CD4-positive, alpha-beta T cell (primary cell): ENCODE results near the gene CRB1. TPM values are rescaled to one million over a fixed set of nuclear protein-coding genes. Genes with fewer than 3 reads are reported as not detected.

ENCODE experiments used
- ATAC-seq: fragments of 200-7000 bp; cut with Tn5 transposase; one replicate; pipeline ENCODE4 v1.10.0; 2022; ENCODE audit warnings: mild to moderate bottlenecking; ENCODE audit not compliant: poor library complexity
- CTCF ChIA-PET: fragments of 350-600 bp; sonication (Branson Sonifier 250); formaldehyde crosslinking; loops from one replicate; lab custom pipeline; 2021; ENCODE audit warnings: antibody characterized with exemption, inconsistent platforms; lab: Charles Lee
- POLR2A ChIA-PET: fragments of 350-600 bp; sonication (Branson Sonifier 250); formaldehyde crosslinking; loops from one replicate; lab custom pipeline; 2021; ENCODE audit warnings: antibody characterized with exemption, inconsistent platforms; lab: Charles Lee
- DNase-seq, 14 experiments: peaks; one replicate each; pipeline ENCODE4 v3.0.0-alpha.2; 2013 to 2020; ENCODE audit warnings: mixed read lengths in 2 of 14
- H3K27ac ChIP-seq, 2 donors: one replicate each; pipeline versions ENCODE4 v1.5.1 to v1.7.0; 2013; ENCODE audit warnings: low read length in 2 of 2, low read depth in 1 of 2, mild to moderate bottlenecking in 1 of 2
- H3K27me3 ChIP-seq, 2 experiments: 1 replicate in 1 of 2; 2 replicates in 1 of 2; pipeline versions ENCODE4 v1.6.1 to v1.7.0; 2013; ENCODE audit warnings: low read length in 2 of 2, control low read depth in 1 of 2, mild to moderate bottlenecking in 1 of 2, moderate library complexity in 1 of 2; ENCODE audit not compliant: insufficient read depth in 2 of 2, control insufficient read depth in 1 of 2
- H3K36me3 ChIP-seq: one replicate; pipeline ENCODE4 v1.6.1; 2013; ENCODE audit warnings: low read length, control low read depth; ENCODE audit not compliant: insufficient read depth
- H3K4me1 ChIP-seq: one replicate; pipeline ENCODE4 v1.6.1; 2013; ENCODE audit warnings: low read length, control low read depth; ENCODE audit not compliant: insufficient read depth
- H3K4me3 ChIP-seq: one replicate; pipeline ENCODE4 v1.5.1; 2013; ENCODE audit warnings: mild to moderate bottlenecking, low read length, moderate library complexity
- H3K9me3 ChIP-seq, 2 experiments: 1 replicate in 1 of 2; 2 replicates in 1 of 2; pipeline versions ENCODE4 v1.6.1 to v1.7.0; 2013; ENCODE audit warnings: low read length in 2 of 2, mild to moderate bottlenecking in 2 of 2, control low read depth in 1 of 2, moderate library complexity in 1 of 2; ENCODE audit not compliant: control insufficient read depth in 1 of 2, insufficient read depth in 1 of 2
- H3K27ac Mint-ChIP-seq: one replicate; pipeline ENCODE4 v1.8.0; 2020; ENCODE audit warnings: mixed read lengths
- H3K27me3 Mint-ChIP-seq: one replicate; pipeline ENCODE4 v1.8.0; 2021; ENCODE audit warnings: mixed read lengths
- H3K36me3 Mint-ChIP-seq: one replicate; pipeline ENCODE4 v1.8.0; 2021; ENCODE audit warnings: low read depth, mixed read lengths
- H3K4me1 Mint-ChIP-seq: one replicate; pipeline ENCODE4 v1.8.0; 2021; ENCODE audit warnings: low read depth, mixed read lengths
- H3K4me3 Mint-ChIP-seq: one replicate; pipeline ENCODE4 v1.8.0; 2020; ENCODE audit warnings: mild to moderate bottlenecking, mixed read lengths
- H3K9me3 Mint-ChIP-seq: one replicate; pipeline ENCODE4 v1.8.0; 2020; ENCODE audit warnings: mixed read lengths
- intact Hi-C, 2 experiments: fragments of 100-400 bp; cut with DNase I in 1 of 2; cut with micrococcal nuclease in 1 of 2; formaldehyde crosslinking; loops; one replicate each; pipeline versions ENCODE4 v1.15.1 to v1.9.0; 2023 to 2025; cut with DNase I, micrococcal nuclease
- total RNA-seq, 174 experiments: library from RNA in 2 of 174; stranded (reverse) in 2 of 174; gene quantifications; one replicate each; pipeline ENCODE4 v1.2.3 and lab custom pipeline; 2021 to 2026
- TF ChIP-seq, protein P1 (sequence below): fragments of 200-600 bp; IDR thresholded peaks from one replicate; pipeline ENCODE4 v1.8.0; 2022; ENCODE audit warnings: antibody characterized with exemption, mild to moderate bottlenecking

Gene CRB1
- total RNA-seq, 2 experiments from 2014 or later: 0.17 to 0.25 TPM

DNA sequence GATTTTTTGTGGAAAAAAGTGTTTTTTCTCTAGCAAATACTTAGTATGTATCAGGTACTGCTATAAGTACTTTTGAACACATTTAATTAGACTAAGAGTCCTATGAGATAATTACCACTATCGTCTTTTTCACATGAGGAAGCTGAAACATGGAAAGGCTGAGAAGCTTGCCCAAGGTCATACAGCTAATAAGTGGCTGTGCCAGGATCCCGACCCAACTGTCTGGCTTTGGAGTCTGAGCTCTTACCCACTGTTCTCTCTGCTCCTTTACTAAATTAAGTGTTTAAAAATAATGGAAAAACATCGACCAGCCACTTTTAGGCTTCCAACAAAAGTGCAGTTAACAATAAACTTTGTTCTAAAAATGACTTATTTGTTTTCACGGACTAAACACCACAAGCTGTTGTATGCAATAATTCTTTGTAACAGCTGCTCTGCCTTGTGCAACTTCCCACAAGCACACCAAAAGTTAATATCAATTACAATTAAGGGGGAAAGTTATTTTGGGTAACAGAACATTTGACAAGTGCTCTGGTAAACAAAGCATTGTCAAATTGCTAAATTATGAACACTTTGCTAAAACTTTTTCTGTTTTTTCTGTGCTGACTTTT, 75.7 kb downstream of the CRB1 start:
- no peak for DNase-seq
- Histone ChIP-seq H3K27me3 (no peaks in the 10 kb centered on the region), H3K36me3 (no peaks in the 10 kb centered on the region), H3K9me3 (no peaks in the 10 kb centered on the region), H3K4me1 (no peaks in the 10 kb centered on the region), H3K4me3 (no peak overlapping the region), H3K27ac (no peak overlapping the region)
- ATAC-seq: no peak
- TF ChIP-seq, protein P1, sequence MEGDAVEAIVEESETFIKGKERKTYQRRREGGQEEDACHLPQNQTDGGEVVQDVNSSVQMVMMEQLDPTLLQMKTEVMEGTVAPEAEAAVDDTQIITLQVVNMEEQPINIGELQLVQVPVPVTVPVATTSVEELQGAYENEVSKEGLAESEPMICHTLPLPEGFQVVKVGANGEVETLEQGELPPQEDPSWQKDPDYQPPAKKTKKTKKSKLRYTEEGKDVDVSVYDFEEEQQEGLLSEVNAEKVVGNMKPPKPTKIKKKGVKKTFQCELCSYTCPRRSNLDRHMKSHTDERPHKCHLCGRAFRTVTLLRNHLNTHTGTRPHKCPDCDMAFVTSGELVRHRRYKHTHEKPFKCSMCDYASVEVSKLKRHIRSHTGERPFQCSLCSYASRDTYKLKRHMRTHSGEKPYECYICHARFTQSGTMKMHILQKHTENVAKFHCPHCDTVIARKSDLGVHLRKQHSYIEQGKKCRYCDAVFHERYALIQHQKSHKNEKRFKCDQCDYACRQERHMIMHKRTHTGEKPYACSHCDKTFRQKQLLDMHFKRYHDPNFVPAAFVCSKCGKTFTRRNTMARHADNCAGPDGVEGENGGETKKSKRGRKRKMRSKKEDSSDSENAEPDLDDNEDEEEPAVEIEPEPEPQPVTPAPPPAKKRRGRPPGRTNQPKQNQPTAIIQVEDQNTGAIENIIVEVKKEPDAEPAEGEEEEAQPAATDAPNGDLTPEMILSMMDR: no peak
- intact Hi-C loops: no loop called here
- Mint-ChIP-seq H3K36me3 (no peaks in the 10 kb centered on the region), H3K27me3 (no peaks in the 10 kb centered on the region), H3K4me3 (no peak overlapping the region), H3K9me3 (no peaks in the 10 kb centered on the region), H3K27ac (no peak overlapping the region), H3K4me1 (no peaks in the 10 kb centered on the region)
- POLR2A ChIA-PET: no interaction called here
- CTCF ChIA-PET: no interaction called here

DNA sequence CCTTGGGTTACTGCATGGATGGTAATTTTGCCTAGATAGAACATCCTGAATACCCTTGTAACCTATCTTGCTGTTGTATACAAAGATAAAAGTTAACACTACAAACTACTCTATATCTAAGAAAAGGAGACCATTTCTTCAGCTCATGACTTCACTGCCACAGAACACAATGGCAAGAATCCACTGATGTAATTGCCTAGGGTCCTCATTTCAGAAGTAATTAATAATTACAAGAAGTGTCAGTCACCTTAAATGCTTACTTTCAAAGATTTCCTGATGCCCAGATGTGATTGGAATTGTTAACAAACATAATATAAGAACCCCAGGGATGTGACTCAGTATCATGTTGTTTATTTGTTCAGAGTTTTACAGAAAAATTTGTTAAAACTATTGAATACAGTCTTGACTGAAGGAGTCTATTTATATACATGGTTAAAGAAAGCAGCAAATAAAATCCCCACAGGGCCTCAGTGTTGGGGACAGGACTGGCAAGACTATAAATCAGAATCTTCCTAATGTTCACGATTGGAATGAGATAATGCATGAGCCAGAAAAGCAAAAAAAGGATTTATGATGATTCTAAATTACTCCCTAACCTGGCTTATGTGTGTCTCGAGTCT, 83.9 kb downstream of the CRB1 start:
- H3K27ac Mint-ChIP-seq: no peak overlapping the region
- H3K27me3 ChIP-seq: no peaks in the 10 kb centered on the region
- TF ChIP-seq, protein P1: no peak
- DNase-seq (no peak), ATAC-seq (no peak)
- H3K36me3 Mint-ChIP-seq: no peaks in the 10 kb centered on the region
- intact Hi-C loops: no loop called here
- no peaks in the 10 kb centered on the region for H3K4me1 Mint-ChIP-seq
- H3K9me3 Mint-ChIP-seq: no peaks in the 10 kb centered on the region
- no peak overlapping the region for H3K4me3 ChIP-seq
- POLR2A ChIA-PET: no interaction called here
- no peak overlapping the region for H3K4me3 Mint-ChIP-seq
- H3K4me1 ChIP-seq: no peaks in the 10 kb centered on the region
- peaks cover 0 to 8% of the 10 kb centered on the region in 2 experiments for H3K9me3 ChIP-seq
- H3K27me3 Mint-ChIP-seq: no peaks in the 10 kb centered on the region
- no peaks in the 10 kb centered on the region for H3K36me3 ChIP-seq
- CTCF ChIA-PET: no interaction called here
- no peak overlapping the region for H3K27ac ChIP-seq

DNA sequence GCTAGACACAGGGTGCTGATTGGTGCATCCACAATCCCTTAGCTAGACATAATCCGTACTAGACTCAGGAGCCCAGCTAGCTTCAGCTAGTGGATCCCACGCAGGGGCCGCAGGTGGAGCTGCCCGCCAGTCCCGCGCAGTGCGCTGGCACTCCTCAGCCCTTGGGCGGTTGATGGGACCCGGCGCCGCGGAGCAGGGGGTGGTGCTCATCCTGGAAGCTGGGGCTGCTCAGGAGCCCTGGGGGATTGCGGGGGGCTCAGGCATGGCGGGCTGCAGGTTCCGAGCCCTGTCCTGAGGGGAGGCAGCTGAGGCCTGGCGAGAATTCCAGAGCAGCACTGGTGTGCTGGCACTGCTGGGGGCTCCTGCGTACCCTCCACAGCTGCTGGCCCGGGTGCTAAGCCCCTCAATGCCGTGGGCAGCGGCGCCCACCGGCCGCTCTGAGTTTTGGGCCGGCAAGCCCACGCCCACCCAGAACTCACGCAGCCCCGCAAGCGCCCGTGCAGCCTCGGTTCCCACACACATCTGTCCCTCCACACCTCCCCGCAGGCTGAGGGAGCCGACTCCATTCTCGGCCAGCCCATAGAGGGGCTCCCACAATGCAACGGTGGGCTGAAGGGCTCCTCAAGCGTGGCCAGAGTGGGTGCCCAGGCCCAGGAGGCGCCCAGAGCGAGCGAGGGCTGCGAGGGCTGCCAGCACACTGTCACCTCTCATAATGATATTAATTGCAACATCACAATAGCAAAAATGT, 87.4 kb downstream of the CRB1 start:
- Histone ChIP-seq H3K36me3 (no peaks in the 10 kb centered on the region), H3K27me3 (no peaks in the 10 kb centered on the region), H3K4me3 (no peak overlapping the region), H3K9me3 (peaks cover 0 to 8% of the 10 kb centered on the region in 2 experiments), H3K27ac (no peak overlapping the region), H3K4me1 (no peaks in the 10 kb centered on the region)
- Mint-ChIP-seq H3K27ac (no peak overlapping the region), H3K4me1 (no peaks in the 10 kb centered on the region), H3K27me3 (no peaks in the 10 kb centered on the region), H3K36me3 (no peaks in the 10 kb centered on the region), H3K9me3 (no peaks in the 10 kb centered on the region), H3K4me3 (no peak overlapping the region)
- ChIA-PET POLR2A (no interaction called here), CTCF (interaction anchor here (3.1 kb wide), 1 partner anchor 176 kb away, joined by 16 read pairs; no protein-coding TSS in a partner anchor)
- ATAC-seq (no peak), DNase-seq (peak in 1 of 14 experiments; percentile 9)
- TF ChIP-seq, protein P1: no peak
- intact Hi-C loops: loop anchor here (5.0 kb wide), 1 partner anchor 633 kb away; no protein-coding TSS in a partner anchor
